ENCODE results near the gene CCS. TPM values are rescaled to one million over a fixed set of nuclear protein-coding genes. Genes with fewer than 3 reads are reported as not detected.
"Not testable (repeated sequence)": the region's sequence is repeated elsewhere in the genome, so short reads cannot be mapped to it uniquely, and the experiment has no call there.

The CCS gene, protein sequence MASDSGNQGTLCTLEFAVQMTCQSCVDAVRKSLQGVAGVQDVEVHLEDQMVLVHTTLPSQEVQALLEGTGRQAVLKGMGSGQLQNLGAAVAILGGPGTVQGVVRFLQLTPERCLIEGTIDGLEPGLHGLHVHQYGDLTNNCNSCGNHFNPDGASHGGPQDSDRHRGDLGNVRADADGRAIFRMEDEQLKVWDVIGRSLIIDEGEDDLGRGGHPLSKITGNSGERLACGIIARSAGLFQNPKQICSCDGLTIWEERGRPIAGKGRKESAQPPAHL
- total RNA-seq (10 to 100 TPM; 30.3 to 40.2 (median 34.2) TPM), polyA plus RNA-seq (45.8 TPM)
- long read RNA-seq, donor 1, transcript CCS-208 (8 exons, 1,430 nt): major isoform, 20 of 38 reads
- long read RNA-seq, donor 1, transcript CCS-205 (7 exons, 1,196 nt): minor isoform, 6 of 38 reads
- long read RNA-seq, donor 1, partial matches to known transcripts: 5 of 38 reads
- long read RNA-seq, donor 1, other reads (novel, unspliced or antisense): 6 of 38 reads
- long read RNA-seq, donor 2, transcript CCS-208 (8 exons, 1,430 nt): major isoform, 17 of 31 reads
- long read RNA-seq, donor 2, partial matches to known transcripts: 5 of 31 reads
- long read RNA-seq, donor 2, other reads (novel, unspliced or antisense): 5 of 31 reads
- long read RNA-seq, donor 3, transcript CCS-205 (7 exons, 1,196 nt): minor isoform, 14 of 70 reads
- long read RNA-seq, donor 3, transcript CCS-208 (8 exons, 1,430 nt): major isoform, 40 of 70 reads
- long read RNA-seq, donor 3, partial matches to known transcripts: 2 of 70 reads
- long read RNA-seq, donor 3, other reads (novel, unspliced or antisense): 13 of 70 reads
- long read RNA-seq, donor 4, transcript CCS-208 (8 exons, 1,430 nt): major isoform, 12 of 18 reads
- long read RNA-seq, donor 4, partial matches to known transcripts: 4 of 18 reads
- long read RNA-seq, donor 4, other reads (novel, unspliced or antisense): 0 of 18 reads

DNA sequence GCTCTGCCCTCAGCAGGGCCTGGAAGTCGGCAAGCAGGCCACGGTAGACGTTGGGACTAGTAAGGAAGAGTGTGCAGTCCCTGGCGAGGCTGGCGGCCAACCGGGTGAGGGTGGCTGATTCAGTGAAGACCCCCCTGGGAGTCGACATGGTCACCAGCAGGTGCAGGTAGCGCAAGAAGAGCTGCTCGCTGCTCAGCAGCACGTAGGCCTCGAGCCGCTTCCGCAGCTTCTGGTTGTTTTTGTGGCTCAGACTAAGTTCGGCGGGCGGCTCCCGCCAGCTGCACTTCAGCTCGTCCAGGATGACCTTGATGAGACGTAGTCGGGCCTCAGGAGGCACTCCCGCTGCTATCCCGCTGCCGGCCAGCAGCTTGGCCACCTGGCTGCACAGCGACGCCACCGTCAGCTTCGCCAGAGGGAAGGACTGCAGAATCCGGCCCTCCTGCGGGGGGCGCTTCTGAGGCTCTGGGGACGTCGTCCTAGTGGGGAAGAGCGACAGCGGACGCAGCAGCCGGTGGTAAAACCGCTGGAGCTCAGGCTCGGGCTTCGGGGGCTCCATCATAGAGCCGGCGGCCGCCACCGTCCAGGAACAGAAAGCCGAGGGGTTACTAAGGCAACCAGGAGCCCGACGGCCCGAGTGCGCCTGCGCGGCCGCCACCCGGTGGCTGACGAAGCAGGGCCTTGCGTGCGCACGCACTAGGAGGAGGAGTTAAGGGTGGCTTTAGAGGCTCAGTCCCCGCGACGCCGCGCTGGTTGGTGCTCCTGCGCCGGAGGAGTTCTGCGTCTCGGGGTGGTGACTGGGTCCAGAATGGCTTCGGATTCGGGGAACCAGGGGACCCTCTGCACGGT is at the start of gene CCS, which contains the start of gene CCDC87:
Gene CCS, plus strand, starts transcription at position 729 of the 846 bp plus-strand sequence. Its CDS starts 77 bp downstream, at position 806.
Gene CCDC87, minus strand, starts transcription at position 607 of the 846 bp plus-strand sequence. Its CDS starts 48 bp downstream, at position 559.
- ATAC-seq (peak; percentile 97 to 98), DNase-seq (peak; percentile 99 to 100 (median 99))
- WGBS: 15% methylated on average over 68 of the region's 68 CpGs

DNA sequence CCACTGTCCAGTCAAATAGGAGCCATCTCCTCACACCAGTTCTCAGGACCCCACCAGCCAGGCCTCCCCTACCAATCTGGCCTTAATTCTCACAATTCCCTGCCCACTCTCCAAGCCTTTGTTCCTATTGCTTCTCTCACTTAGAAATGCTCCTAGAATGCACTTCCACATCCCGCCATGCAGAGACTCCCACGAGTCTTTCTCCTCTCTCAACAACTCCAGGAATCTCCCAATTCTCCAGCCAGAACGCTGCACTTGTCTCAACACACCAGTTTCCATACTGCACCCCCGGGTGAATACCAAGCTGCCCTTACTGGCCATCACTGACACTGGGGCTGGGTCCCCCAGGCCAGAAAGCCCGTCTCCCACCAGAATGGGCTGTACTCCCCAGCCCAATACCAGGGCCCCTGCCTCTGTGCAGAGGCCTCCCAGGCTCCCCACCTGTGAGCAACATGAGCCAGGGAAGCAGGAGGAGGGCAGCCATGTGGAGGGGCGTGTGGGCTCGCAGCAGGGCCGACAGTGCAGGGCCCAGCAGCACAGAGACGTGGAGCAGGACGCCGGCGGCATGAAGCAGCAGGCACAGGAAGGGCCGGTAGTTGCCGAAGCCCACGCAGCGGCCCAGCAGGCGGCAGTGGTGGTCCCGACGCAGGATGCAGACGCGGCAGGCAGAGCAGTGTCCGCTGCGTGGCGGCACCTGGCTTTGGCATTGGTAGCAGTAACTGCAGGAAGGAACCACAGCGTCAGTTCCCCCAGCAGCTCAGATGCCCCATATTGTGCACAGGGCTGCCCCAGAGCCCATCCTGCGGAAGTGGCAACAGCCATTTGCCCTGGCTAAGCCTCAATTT is 49.5 kb upstream of the CCS start:
- WGBS: 24% methylated on average over 26 of the region's 26 CpGs
- Histone ChIP-seq H3K9me3 (ENCODE audit: control insufficient read depth, low read length) (no peaks in the 10 kb centered on the region), H3K4me3 (ENCODE audit: low read length) (no peak overlapping the region), H3K4me1 (ENCODE audit: control insufficient read depth, insufficient read depth, low read length) (no peaks in the 10 kb centered on the region), H3K27me3 (ENCODE audit: control insufficient read depth, insufficient read depth) (no peaks in the 10 kb centered on the region), H3K27ac (ENCODE audit: low read length) (no peak overlapping the region)
- intact Hi-C loops (cut with DNase I): no loop called here
- ATAC-seq (peak in 1 of 2 donors; percentile 0), DNase-seq (peak; percentile 49 to 83 (median 83))

More for the DNA sequence above, at the start of gene CCS, which contains the start of gene CCDC87:
- no peaks in the 10 kb centered on the region for H3K9me3 ChIP-seq (ENCODE audit: control insufficient read depth, low read length)
- intact Hi-C loops (cut with DNase I): loop anchor here in 2 of 4 donors (5.0 kb wide), 1 partner anchor 85 kb away; the partner anchor contains the start of gene RBM4B (in 2 of the 2)
- no peaks in the 10 kb centered on the region for H3K27me3 ChIP-seq (ENCODE audit: control insufficient read depth, insufficient read depth)
- H3K4me1 ChIP-seq (ENCODE audit: control insufficient read depth, insufficient read depth, low read length): peaks cover 9% of the 10 kb centered on the region
- H3K4me3 ChIP-seq (ENCODE audit: low read length): peak within 1 kb of the TSS; percentile 48
- peak within 1 kb of the TSS; percentile 37 for H3K27ac ChIP-seq (ENCODE audit: low read length)

DNA sequence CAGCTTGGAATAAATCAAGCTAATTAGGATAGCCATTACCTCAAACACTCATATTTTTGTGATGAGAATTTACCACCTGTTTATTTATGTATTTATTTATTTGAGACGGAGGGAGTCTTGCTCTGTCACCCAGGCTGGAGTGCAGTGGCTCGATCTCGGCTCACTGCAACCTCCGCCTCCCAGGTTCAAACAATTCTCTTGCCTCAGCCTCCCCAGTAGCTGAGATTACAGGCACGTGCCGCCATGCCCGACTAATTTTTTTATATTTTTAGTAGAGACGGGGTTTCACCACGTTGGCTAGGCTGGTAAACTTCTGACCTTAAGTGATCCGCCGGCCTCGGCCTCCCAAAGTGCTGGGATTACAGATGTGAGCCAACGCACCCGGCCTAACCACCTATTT is 48.0 kb upstream of the CCS start:
- H3K27ac ChIP-seq (ENCODE audit: low read length); H3K27me3 ChIP-seq (ENCODE audit: control insufficient read depth, insufficient read depth); intact Hi-C loops (cut with DNase I); H3K9me3 ChIP-seq (ENCODE audit: control insufficient read depth, low read length); ATAC-seq; H3K4me1 ChIP-seq (ENCODE audit: control insufficient read depth, insufficient read depth, low read length): not testable (repeated sequence)
- 79% methylated on average over 14 of the region's 14 CpGs for WGBS
- DNase-seq: peak in 2 of 3 donors; percentile 25 to 35
- H3K4me3 ChIP-seq (ENCODE audit: low read length): peak overlapping the region; percentile 53

DNA sequence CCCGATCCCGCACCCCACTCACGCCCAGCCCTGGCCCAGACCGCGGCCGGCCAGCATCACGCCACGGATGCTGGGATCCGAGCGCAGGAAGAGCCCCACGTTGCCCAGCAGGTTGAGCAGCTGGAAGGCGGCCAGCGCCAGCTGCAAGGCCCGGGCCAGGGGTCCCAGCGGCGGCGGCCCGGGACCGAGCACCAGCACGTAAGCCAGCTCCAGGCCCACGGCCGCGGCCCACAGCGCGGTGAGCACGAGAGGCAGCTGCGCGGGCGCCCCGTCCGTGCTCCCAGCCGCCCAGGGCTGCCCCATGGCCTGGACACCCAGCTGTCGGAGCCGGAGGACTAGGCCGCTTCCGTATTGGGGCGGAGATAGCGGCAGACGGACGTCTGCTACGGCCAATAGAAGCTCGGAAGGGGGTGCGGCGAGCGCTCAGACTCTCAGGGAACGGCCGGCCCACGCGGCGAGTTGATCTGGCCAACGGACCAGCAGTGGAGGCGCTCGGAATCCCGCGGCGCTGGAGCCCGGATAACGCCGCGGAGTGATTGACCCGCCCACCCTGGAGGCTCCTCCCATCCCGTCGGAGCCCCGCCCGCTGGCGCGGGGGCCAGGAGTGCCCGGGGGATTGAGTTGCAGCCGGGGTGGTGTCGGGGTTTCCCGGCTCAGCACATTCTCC is 47.2 kb upstream of the CCS start, which contains the start of gene ZDHHC24:
Gene ZDHHC24, minus strand, starts transcription at position 348 of the 667 bp plus-strand sequence. Its CDS starts 45 bp downstream, at position 303.
- Histone ChIP-seq H3K4me3 (ENCODE audit: low read length) (peak within 1 kb of the TSS; percentile 53), H3K9me3 (ENCODE audit: control insufficient read depth, low read length) (no peaks in the 10 kb centered on the region), H3K4me1 (ENCODE audit: control insufficient read depth, insufficient read depth, low read length) (no peaks in the 10 kb centered on the region), H3K27ac (ENCODE audit: low read length) (peak within 1 kb of the TSS; percentile 24), H3K27me3 (ENCODE audit: control insufficient read depth, insufficient read depth) (no peaks in the 10 kb centered on the region)
- under 1% methylated on average over 71 of the region's 71 CpGs for WGBS
- peak; percentile 99 to 100 (median 99) for DNase-seq
- intact Hi-C loops (cut with DNase I): no loop called here
- ATAC-seq: peak; percentile 97

DNA sequence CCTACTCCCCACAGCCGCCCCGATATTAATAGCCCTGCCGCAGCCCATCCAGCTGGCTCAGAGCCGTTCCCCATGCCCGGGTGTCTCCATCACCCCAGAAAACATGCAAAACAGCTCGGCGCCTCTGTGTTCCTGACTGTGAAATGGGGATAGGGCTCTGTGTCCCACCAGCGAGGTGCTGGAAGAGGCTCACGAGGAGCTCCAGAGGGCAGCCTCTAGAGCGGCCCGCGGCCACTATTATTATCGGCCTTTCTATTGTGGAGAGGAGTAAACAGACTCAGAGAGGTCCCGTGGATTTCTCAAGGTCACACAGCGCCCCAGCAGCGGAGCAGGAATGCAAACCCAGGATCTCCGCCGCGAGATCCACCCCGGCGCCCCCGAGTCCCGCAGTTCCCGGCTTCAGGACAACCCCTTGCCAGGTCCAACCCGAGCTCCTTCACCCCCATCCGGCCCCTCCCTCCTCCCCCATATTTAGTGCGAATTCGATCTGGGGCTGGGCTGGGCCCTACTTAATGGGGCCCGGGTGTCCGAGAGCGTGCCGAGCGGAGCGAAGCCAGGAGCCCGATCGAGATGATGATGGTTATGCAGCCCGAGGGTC is 46.5 kb upstream of the CCS start, which contains the start of gene ACTN3:
Gene ACTN3, plus strand, starts transcription at position 536 of the 598 bp plus-strand sequence. Its CDS starts 35 bp downstream, at position 571.
- intact Hi-C loops (cut with DNase I): no loop called here
- no peaks in the 10 kb centered on the region for H3K9me3 ChIP-seq (ENCODE audit: control insufficient read depth, low read length)
- H3K4me1 ChIP-seq (ENCODE audit: control insufficient read depth, insufficient read depth, low read length): no peaks in the 10 kb centered on the region
- DNase-seq (peak; percentile 46 to 84 (median 81)), ATAC-seq (peak; percentile 22 to 43)
- H3K27ac ChIP-seq (ENCODE audit: low read length): peak within 1 kb of the TSS; percentile 24
- peak within 1 kb of the TSS; percentile 53 for H3K4me3 ChIP-seq (ENCODE audit: low read length)
- WGBS: 2% methylated on average over 37 of the region's 37 CpGs
- no peaks in the 10 kb centered on the region for H3K27me3 ChIP-seq (ENCODE audit: control insufficient read depth, insufficient read depth)

DNA sequence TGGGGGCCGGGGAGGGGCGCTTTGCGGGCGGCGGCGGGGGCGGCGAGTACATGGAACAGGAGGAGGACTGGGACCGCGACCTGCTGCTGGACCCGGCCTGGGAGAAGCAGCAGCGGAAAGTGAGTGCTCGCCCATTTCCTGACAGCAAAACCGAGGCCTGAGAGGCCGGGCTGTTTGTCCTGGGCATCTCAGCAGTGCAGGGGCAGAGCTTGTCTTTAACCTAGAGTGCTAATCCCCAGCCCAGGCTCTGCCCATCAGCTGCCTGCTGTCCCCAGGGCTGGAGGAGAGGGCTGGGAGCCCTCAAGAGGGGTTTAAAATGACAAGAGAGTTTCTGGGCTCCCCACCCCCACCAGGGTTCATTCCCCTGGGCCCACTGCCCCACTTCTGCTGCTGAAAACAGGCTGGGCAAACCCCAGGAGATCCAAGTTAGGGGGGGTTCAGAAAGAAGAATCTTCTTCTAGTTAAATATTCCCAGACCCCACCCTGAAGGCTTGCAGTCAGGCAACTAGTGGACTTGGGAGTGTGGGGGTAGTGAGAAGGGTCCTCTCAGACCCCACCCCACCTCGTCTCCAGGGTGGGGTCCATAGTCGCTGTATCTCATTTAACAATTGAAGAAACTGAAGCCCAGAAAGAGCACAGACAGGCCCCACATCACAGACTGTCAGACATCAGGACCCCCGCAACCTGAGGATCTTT is 45.9 kb upstream of the CCS start:
- no peaks in the 10 kb centered on the region for H3K27me3 ChIP-seq (ENCODE audit: control insufficient read depth, insufficient read depth)
- no peaks in the 10 kb centered on the region for H3K4me1 ChIP-seq (ENCODE audit: control insufficient read depth, insufficient read depth, low read length)
- DNase-seq (peak in 1 of 3 donors; percentile 52), ATAC-seq (no peak)
- H3K27ac ChIP-seq (ENCODE audit: low read length): no peak overlapping the region
- peak overlapping the region; percentile 53 for H3K4me3 ChIP-seq (ENCODE audit: low read length)
- 24% methylated on average over 18 of the region's 18 CpGs for WGBS
- intact Hi-C loops (cut with DNase I): no loop called here
- no peaks in the 10 kb centered on the region for H3K9me3 ChIP-seq (ENCODE audit: control insufficient read depth, low read length)

DNA sequence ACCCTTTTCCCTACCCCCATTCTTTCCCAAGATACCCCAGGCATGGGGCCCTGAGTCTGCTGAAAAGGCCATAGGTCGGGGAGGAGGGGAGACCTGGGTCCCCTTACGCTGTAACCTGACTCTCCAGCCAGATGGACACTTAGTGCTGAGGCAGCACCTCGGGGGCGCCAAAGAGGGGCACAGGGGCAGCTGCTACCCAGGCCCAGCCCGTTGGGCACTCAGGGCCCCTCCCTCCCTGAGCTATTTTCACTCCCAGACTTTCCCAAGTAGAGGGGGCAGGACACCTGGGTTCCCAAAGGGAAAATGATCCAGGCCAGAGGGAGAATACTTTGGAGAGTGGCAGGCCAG is 45.3 kb upstream of the CCS start:
- DNase-seq: peak in 1 of 3 donors; percentile 41
- H3K27ac ChIP-seq (ENCODE audit: low read length): no peak overlapping the region
- 35% methylated on average over 5 of the region's 5 CpGs for WGBS

DNA sequence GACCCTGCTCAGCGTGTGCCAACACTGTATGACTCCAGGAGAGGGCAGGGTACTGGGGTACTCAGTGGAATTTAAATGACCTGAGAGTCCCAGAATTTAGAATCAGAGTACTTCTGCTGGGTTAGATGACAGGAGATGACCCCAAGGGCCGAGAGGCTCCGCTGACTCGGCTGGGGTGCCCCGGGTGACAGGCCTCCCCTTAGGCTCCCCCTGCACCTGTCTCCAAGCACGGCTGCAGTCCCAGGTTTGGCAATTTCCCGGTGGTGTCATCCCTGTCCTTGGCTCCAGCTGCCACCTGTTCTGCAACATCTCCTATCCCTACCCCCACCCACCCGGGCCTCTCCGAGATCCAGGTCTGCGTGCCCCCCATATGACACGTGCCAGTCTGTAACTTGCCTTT is 44.9 kb upstream of the CCS start:
- DNase-seq (peak in 1 of 3 donors; percentile 37), ATAC-seq (no peak)
- Histone ChIP-seq H3K9me3 (ENCODE audit: control insufficient read depth, low read length) (no peaks in the 10 kb centered on the region), H3K4me3 (ENCODE audit: low read length) (no peak overlapping the region), H3K27me3 (ENCODE audit: control insufficient read depth, insufficient read depth) (no peaks in the 10 kb centered on the region), H3K27ac (ENCODE audit: low read length) (no peak overlapping the region), H3K4me1 (ENCODE audit: control insufficient read depth, insufficient read depth, low read length) (no peaks in the 10 kb centered on the region)
- intact Hi-C loops (cut with DNase I): no loop called here
- 57% methylated on average over 11 of the region's 11 CpGs for WGBS

More for the DNA sequence above, 45.3 kb upstream of the CCS start:
- no peak for ATAC-seq
- no peaks in the 10 kb centered on the region for H3K9me3 ChIP-seq (ENCODE audit: control insufficient read depth, low read length)
- intact Hi-C loops (cut with DNase I): no loop called here
- no peaks in the 10 kb centered on the region for H3K4me1 ChIP-seq (ENCODE audit: control insufficient read depth, insufficient read depth, low read length)
- H3K27me3 ChIP-seq (ENCODE audit: control insufficient read depth, insufficient read depth): no peaks in the 10 kb centered on the region
- H3K4me3 ChIP-seq (ENCODE audit: low read length): no peak overlapping the region
